T-helper 1 cell treated with Interleukin-12 subunit alpha and Interleukin-12 subunit beta and Interleukin-4 antibody, amounts not matched to agents 30 ng/mL and 1 ng/mL, for 36 hours (primary cell): ENCODE results near the gene CLDN11. TPM values are rescaled to one million over a fixed set of nuclear protein-coding genes. Genes with fewer than 3 reads are reported as not detected.

Experiments
- intact Hi-C: fragments of 100-400 bp; cut with micrococcal nuclease; formaldehyde crosslinking; loops from one replicate; pipeline ENCODE4 v1.15.1; 2024
- total RNA-seq: library from RNA; stranded (reverse); gene quantifications from 2 replicates; pipeline ENCODE4 v1.2.3, GENCODE V29; 2022

Gene CLDN11
- total RNA-seq, result 0.10 TPM in 1 of 2 replicates, not detected in the other

- intact Hi-C loops, result loop anchor here (2.0 to 10.0 kb wide), 2 partner anchors 166 to 1272 kb away; partner anchors contain the start of gene SLC7A14
Observed at GRCh38 chr3:170418422-170419398, at the start of gene CLDN11. CLDN11 (plus strand) TSS chr3:170418868; CDS start chr3:170419067, 199 bp downstream.

- intact Hi-C loops, result loop anchor here (1.0 kb wide), 2 partner anchors 9 to 180 kb away; no protein-coding TSS in a partner anchor
Observed at GRCh38 chr3:170368921-170369320, 49.7 kb upstream of the CLDN11 start.

- intact Hi-C loops, result no loop called here
Observed at GRCh38 chr3:170372190-170372879, 46.3 kb upstream of the CLDN11 start.

- intact Hi-C loops, result no loop called here
Observed at GRCh38 chr3:170383567-170383966, 35.1 kb upstream of the CLDN11 start.

GRCh38 chr3:170386468-170386867 lies 32.2 kb upstream of the CLDN11 start:
- intact Hi-C loops, result no loop called here

GRCh38 chr3:170387950-170388349 lies 30.7 kb upstream of the CLDN11 start:
- intact Hi-C loops, result no loop called here

- intact Hi-C loops, result no loop called here
Observed at GRCh38 chr3:170391108-170391507, 27.6 kb upstream of the CLDN11 start.

- intact Hi-C loops, result no loop called here
Observed at GRCh38 chr3:170397685-170398084, 21.0 kb upstream of the CLDN11 start.

GRCh38 chr3:170405101-170405500 lies 13.6 kb upstream of the CLDN11 start:
- intact Hi-C loops, result no loop called here

- intact Hi-C loops, result loop anchor here (1.0 to 10.0 kb wide), 4 partner anchors 100 to 648 kb away; partner anchors contain the start of gene SLC7A14
Observed at GRCh38 chr3:170410428-170411029, 8.1 kb upstream of the CLDN11 start.

GRCh38 chr3:170413291-170413690 lies 5.4 kb upstream of the CLDN11 start:
- intact Hi-C loops, result loop anchor here (5.0 to 10.0 kb wide), 2 partner anchors 172 to 651 kb away; partner anchors contain the start of gene SLC7A14

- intact Hi-C loops, result loop anchor here (1.0 to 10.0 kb wide), 8 partner anchors 104 to 652 kb away; partner anchors contain the start of genes PRKCI and SLC7A14
Observed at GRCh38 chr3:170414202-170414663, 4.4 kb upstream of the CLDN11 start.

- intact Hi-C loops, result loop anchor here (10.0 kb wide), 1 partner anchor 168 kb away; the partner anchor contains the start of gene SLC7A14
Observed at GRCh38 chr3:170417090-170417489, 1.6 kb upstream of the CLDN11 start.

GRCh38 chr3:170419557-170420087 lies 954 bp downstream of the CLDN11 start:
- intact Hi-C loops, result loop anchor here (2.0 to 10.0 kb wide), 2 partner anchors 165 to 1273 kb away; partner anchors contain the start of gene SLC7A14

- intact Hi-C loops, result no loop called here
Observed at GRCh38 chr3:170420307-170420821, 1.7 kb downstream of the CLDN11 start.

GRCh38 chr3:170421111-170421641 lies 2.5 kb downstream of the CLDN11 start:
- intact Hi-C loops, result no loop called here

- intact Hi-C loops, result no loop called here
Observed at GRCh38 chr3:170421758-170422157, 3.1 kb downstream of the CLDN11 start.

- intact Hi-C loops, result no loop called here
Observed at GRCh38 chr3:170423001-170423615, 4.4 kb downstream of the CLDN11 start.

- intact Hi-C loops, result no loop called here
Observed at GRCh38 chr3:170424879-170425278, 6.2 kb downstream of the CLDN11 start.
